SK-N-SH treated with all-trans-retinoic acid at 6 μM for 48 hours (cell line): ENCODE results near the gene HMGB4.

Experiments used
- ATAC-seq: fragments of 200-7000 bp; cut with Tn5 transposase; 3 replicates; pipeline ENCODE4 v1.9.1; 2020; ENCODE audit warnings: mild to moderate bottlenecking, moderate library complexity
- ARNTL ChIP-seq: fragments of 450-650 bp; formaldehyde crosslinking; IDR thresholded peaks from 2 replicates; pipeline ENCODE4 v1.5.0; 2020; ENCODE audit warnings: low read depth, mild to moderate bottlenecking, moderate library complexity, borderline replicate concordance
- BACH2 ChIP-seq: fragments of 250-450 bp; sonication (Bioruptor Pico); IDR thresholded peaks from 2 replicates; pipeline ENCODE4 v1.9.0; 2021; ENCODE audit warnings: mild to moderate bottlenecking, borderline replicate concordance
- CSDC2 ChIP-seq: fragments of 250-450 bp; sonication (Bioruptor Pico); IDR thresholded peaks from 2 replicates; pipeline ENCODE4 v1.5.0; 2020; ENCODE audit warnings: mild to moderate bottlenecking, moderate library complexity
- CSRNP3 ChIP-seq: fragments of 250-450 bp; sonication (Bioruptor Pico); IDR thresholded peaks from 2 replicates; pipeline ENCODE4 v1.5.1; 2021; ENCODE audit warnings: mild to moderate bottlenecking, moderate library complexity
- ESRRG ChIP-seq: fragments of 250-450 bp; sonication (Bioruptor Pico); IDR thresholded peaks from 2 replicates; pipeline ENCODE4 v1.6.1; 2021; ENCODE audit warnings: mild to moderate bottlenecking
- GLIS3 ChIP-seq: fragments of 250-450 bp; sonication (Bioruptor Pico); IDR thresholded peaks from 2 replicates; pipeline ENCODE4 v1.5.0; 2020; ENCODE audit warnings: mild to moderate bottlenecking, moderate library complexity
- ISL1 ChIP-seq: fragments of 250-450 bp; sonication (Bioruptor Pico); IDR thresholded peaks from 2 replicates; pipeline ENCODE4 v2.1.2; 2022; ENCODE audit warnings: mild to moderate bottlenecking, moderate library complexity
- OSR1 ChIP-seq: fragments of 250-450 bp; sonication (Bioruptor Pico); IDR thresholded peaks from 2 replicates; pipeline ENCODE4 v1.8.0; 2022; ENCODE audit warnings: moderate library complexity, mild to moderate bottlenecking, inconsistent platforms
- PATZ1 ChIP-seq: fragments of 250-450 bp; sonication (Bioruptor Pico); IDR thresholded peaks from 2 replicates; pipeline ENCODE4 v1.8.0; 2020; ENCODE audit warnings: mild to moderate bottlenecking, moderate library complexity, borderline replicate concordance
- RARB ChIP-seq: fragments of 250-450 bp; sonication (Bioruptor Pico); IDR thresholded peaks from 2 replicates; pipeline ENCODE4 v1.8.0; 2021; ENCODE audit warnings: mild to moderate bottlenecking, moderate library complexity
- SNAI2 ChIP-seq: fragments of 250-450 bp; sonication (Bioruptor Pico); IDR thresholded peaks from 2 replicates; pipeline ENCODE4 v1.5.0; 2020; ENCODE audit warnings: mild to moderate bottlenecking, moderate library complexity
- TOX ChIP-seq: fragments of 250-450 bp; sonication (Bioruptor Pico); IDR thresholded peaks from 2 replicates; pipeline ENCODE4 v1.8.0; 2021; ENCODE audit warnings: mild to moderate bottlenecking, moderate library complexity, borderline replicate concordance
- ZC3H10 ChIP-seq: fragments of 250-450 bp; sonication (Bioruptor Pico); IDR thresholded peaks from 2 replicates; pipeline ENCODE4 v1.5.1; 2021; ENCODE audit warnings: mild to moderate bottlenecking, moderate library complexity
- ZFP3 ChIP-seq: fragments of 250-450 bp; sonication (Bioruptor Pico); IDR thresholded peaks from 2 replicates; pipeline ENCODE4 v1.5.0; 2020; ENCODE audit warnings: mild to moderate bottlenecking, moderate library complexity
- ZFP30 ChIP-seq: fragments of 450-650 bp; formaldehyde crosslinking; IDR thresholded peaks from 2 replicates; pipeline ENCODE4 v1.5.0; 2022; ENCODE audit warnings: mild to moderate bottlenecking, moderate library complexity
- ZNF565 ChIP-seq: fragments of 450-650 bp; formaldehyde crosslinking; conservative IDR thresholded peaks from 2 replicates; pipeline ENCODE4 v1.5.0; 2020; ENCODE audit warnings: low read depth, mild to moderate bottlenecking, moderate library complexity
- ZNF70 ChIP-seq: fragments of 450-650 bp; formaldehyde crosslinking; IDR thresholded peaks from 2 replicates; pipeline ENCODE4 v1.5.0; 2020; ENCODE audit warnings: mild to moderate bottlenecking, moderate library complexity
- ZNF8 ChIP-seq: fragments of 450-650 bp; formaldehyde crosslinking; IDR thresholded peaks from 2 replicates; pipeline ENCODE4 v1.5.0; 2020; ENCODE audit warnings: mild to moderate bottlenecking, moderate library complexity
- TF ChIP-seq, protein P1 (sequence below): fragments of 250-450 bp; sonication (Bioruptor Pico); IDR thresholded peaks from 2 replicates; pipeline ENCODE4 v1.5.0; 2020; ENCODE audit warnings: mild to moderate bottlenecking, moderate library complexity
- TF ChIP-seq, protein P2 (sequence below): fragments of 250-450 bp; sonication (Bioruptor Pico); IDR thresholded peaks from 2 replicates; pipeline ENCODE4 v1.8.0; 2021; ENCODE audit warnings: low read depth, mild to moderate bottlenecking, moderate library complexity, borderline replicate concordance

Gene HMGB4

DNA sequence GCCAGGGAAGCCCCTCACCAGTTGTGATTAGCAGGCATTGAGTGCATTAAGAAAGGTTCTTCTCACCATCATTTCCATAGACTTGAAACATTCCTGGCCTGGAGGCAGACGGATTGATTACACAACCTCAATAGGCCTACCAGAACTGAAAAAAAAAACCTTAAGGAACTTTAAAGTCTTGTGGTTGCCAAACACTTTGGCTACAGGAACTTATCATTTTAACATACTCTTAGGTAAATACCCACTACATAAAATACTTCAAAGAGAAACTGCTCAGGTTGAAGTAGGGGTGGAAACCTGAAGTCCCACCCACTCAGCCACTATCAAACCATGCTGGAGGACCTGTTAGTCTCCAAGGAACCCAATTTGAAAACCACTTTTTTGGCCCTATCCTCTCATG is 22.4 kb upstream of the HMGB4 start (continued):
- TF ChIP-seq, protein P1, sequence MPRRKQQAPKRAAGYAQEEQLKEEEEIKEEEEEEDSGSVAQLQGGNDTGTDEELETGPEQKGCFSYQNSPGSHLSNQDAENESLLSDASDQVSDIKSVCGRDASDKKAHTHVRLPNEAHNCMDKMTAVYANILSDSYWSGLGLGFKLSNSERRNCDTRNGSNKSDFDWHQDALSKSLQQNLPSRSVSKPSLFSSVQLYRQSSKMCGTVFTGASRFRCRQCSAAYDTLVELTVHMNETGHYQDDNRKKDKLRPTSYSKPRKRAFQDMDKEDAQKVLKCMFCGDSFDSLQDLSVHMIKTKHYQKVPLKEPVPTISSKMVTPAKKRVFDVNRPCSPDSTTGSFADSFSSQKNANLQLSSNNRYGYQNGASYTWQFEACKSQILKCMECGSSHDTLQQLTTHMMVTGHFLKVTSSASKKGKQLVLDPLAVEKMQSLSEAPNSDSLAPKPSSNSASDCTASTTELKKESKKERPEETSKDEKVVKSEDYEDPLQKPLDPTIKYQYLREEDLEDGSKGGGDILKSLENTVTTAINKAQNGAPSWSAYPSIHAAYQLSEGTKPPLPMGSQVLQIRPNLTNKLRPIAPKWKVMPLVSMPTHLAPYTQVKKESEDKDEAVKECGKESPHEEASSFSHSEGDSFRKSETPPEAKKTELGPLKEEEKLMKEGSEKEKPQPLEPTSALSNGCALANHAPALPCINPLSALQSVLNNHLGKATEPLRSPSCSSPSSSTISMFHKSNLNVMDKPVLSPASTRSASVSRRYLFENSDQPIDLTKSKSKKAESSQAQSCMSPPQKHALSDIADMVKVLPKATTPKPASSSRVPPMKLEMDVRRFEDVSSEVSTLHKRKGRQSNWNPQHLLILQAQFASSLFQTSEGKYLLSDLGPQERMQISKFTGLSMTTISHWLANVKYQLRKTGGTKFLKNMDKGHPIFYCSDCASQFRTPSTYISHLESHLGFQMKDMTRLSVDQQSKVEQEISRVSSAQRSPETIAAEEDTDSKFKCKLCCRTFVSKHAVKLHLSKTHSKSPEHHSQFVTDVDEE, result no peak
- TF ChIP-seq BACH2 (CRISPR knock-in tag) (no peak), PATZ1 (no peak), TOX (CRISPR knock-in tag) (no peak), CSDC2 (CRISPR knock-in tag) (no peak)
- TF ChIP-seq, all 23 proteins: peak for 0

- TF ChIP-seq SNAI2 (no peak), ZNF8 (CRISPR knock-in tag) (no peak), ZNF565 (CRISPR knock-in tag) (no peak), TOX (CRISPR knock-in tag) (no peak), BACH2 (CRISPR knock-in tag) (no peak), PATZ1 (no peak), GLIS3 (no peak), OSR1 (CRISPR knock-in tag) (no peak), ZFP3 (CRISPR knock-in tag) (no peak), ARNTL (CRISPR knock-in tag) (no peak), ZC3H10 (CRISPR knock-in tag) (no peak), RARB (no peak), ZFP30 (no peak)
- TF ChIP-seq, protein P1, result no peak
- ATAC-seq, result no peak
Observed at GRCh38 chr1:33842348-33842747, 21.5 kb upstream of the HMGB4 start.

- ATAC-seq, result no peak
- TF ChIP-seq, protein P1, result no peak
- no peak for TF ChIP-seq ZNF8 (CRISPR knock-in tag)
- TF ChIP-seq RARB, result no peak
- no peak for TF ChIP-seq ISL1 (CRISPR knock-in tag)
- TF ChIP-seq ZNF70 (CRISPR knock-in tag), result no peak
- TF ChIP-seq, protein P2, sequence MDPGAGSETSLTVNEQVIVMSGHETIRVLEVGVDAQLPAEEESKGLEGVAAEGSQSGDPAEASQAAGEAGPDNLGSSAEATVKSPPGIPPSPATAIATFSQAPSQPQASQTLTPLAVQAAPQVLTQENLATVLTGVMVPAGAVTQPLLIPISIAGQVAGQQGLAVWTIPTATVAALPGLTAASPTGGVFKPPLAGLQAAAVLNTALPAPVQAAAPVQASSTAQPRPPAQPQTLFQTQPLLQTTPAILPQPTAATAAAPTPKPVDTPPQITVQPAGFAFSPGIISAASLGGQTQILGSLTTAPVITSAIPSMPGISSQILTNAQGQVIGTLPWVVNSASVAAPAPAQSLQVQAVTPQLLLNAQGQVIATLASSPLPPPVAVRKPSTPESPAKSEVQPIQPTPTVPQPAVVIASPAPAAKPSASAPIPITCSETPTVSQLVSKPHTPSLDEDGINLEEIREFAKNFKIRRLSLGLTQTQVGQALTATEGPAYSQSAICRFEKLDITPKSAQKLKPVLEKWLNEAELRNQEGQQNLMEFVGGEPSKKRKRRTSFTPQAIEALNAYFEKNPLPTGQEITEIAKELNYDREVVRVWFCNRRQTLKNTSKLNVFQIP (CRISPR knock-in tag), result no peak
- no peak for TF ChIP-seq TOX (CRISPR knock-in tag)
- TF ChIP-seq ZFP3 (CRISPR knock-in tag), result no peak
- TF ChIP-seq CSRNP3 (CRISPR knock-in tag), result no peak
- no peak for TF ChIP-seq CSDC2 (CRISPR knock-in tag)
- no peak for TF ChIP-seq SNAI2
- no peak for TF ChIP-seq GLIS3
- no peak for TF ChIP-seq ZNF565 (CRISPR knock-in tag)
- TF ChIP-seq ZFP30, result no peak
- no peak for TF ChIP-seq OSR1 (CRISPR knock-in tag)
- no peak for TF ChIP-seq ESRRG (CRISPR knock-in tag)
Observed at GRCh38 chr1:33844166-33844565, 19.7 kb upstream of the HMGB4 start.
